Common myeloid progenitor, CD34-positive (primary cell): ENCODE measurements around the gene ASIC2.

Source experiments
- CTCF ChIA-PET: fragments of 350-600 bp; sonication (Branson Sonifier 250); formaldehyde crosslinking; loops from one replicate; lab custom pipeline; 2021; ENCODE audit warnings: antibody characterized with exemption; lab: Charles Lee
- POLR2A ChIA-PET: fragments of 350-600 bp; sonication (Branson Sonifier 250); formaldehyde crosslinking; loops from one replicate; lab custom pipeline; 2021; ENCODE audit warnings: antibody characterized with exemption; lab: Charles Lee
- DNase-seq, 3 donors: peaks; one replicate each; pipeline versions ENCODE4 v3.0.0 to v3.0.0-alpha.2; 2013
- H3K27ac ChIP-seq, 2 experiments: 1 replicate in 1 of 2; 2 replicates in 1 of 2; pipeline ENCODE4 v1.7.0; 2013; ENCODE audit warnings: inconsistent platforms in 2 of 2, low read length in 2 of 2, mild to moderate bottlenecking in 2 of 2, low read depth in 1 of 2, moderate library complexity in 1 of 2; ENCODE audit not compliant: severe bottlenecking in 2 of 2, insufficient read depth in 1 of 2, poor library complexity in 1 of 2
- H3K27me3 ChIP-seq, 5 experiments: replicated peaks in 2 of 5; 1 replicate in 3 of 5; 2 replicates in 2 of 5; pipeline versions ENCODE4 v1.6.1 to v1.7.0; 2013; ENCODE audit warnings: low read length in 4 of 5, mild to moderate bottlenecking in 2 of 5, moderate library complexity in 2 of 5, inconsistent platforms in 1 of 5; ENCODE audit not compliant: insufficient read depth in 5 of 5, control insufficient read depth in 4 of 5
- H3K36me3 ChIP-seq, 4 experiments: 1 replicate in 2 of 4; 2 replicates in 2 of 4; pipeline versions ENCODE4 v1.6.1 to v1.7.0; 2013; ENCODE audit warnings: low read length in 3 of 4, control low read depth in 1 of 4, mild to moderate bottlenecking in 1 of 4; ENCODE audit not compliant: control insufficient read depth in 4 of 4, insufficient read depth in 4 of 4
- H3K4me1 ChIP-seq, 4 experiments: 1 replicate in 3 of 4; 2 replicates in 1 of 4; pipeline versions ENCODE4 v1.6.1 to v1.7.1; 2013; ENCODE audit warnings: low read length in 3 of 4, mild to moderate bottlenecking in 3 of 4, control low read depth in 1 of 4, inconsistent platforms in 1 of 4, moderate library complexity in 1 of 4; ENCODE audit not compliant: control insufficient read depth in 4 of 4, insufficient read depth in 4 of 4; ENCODE audit errors: control extremely low read depth in 1 of 4
- H3K4me3 ChIP-seq, 7 experiments: 1 replicate in 4 of 7; 2 replicates in 3 of 7; pipeline versions ENCODE4 v1.5.1 to v1.7.0; 2013; ENCODE audit warnings: mild to moderate bottlenecking in 7 of 7, low read length in 6 of 7, moderate library complexity in 6 of 7, inconsistent platforms in 2 of 7, low read depth in 2 of 7, control low read depth in 1 of 7; ENCODE audit not compliant: insufficient read depth in 4 of 7, control insufficient read depth in 1 of 7; ENCODE audit errors: extremely low read depth in 1 of 7
- H3K9me3 ChIP-seq, 5 experiments: 1 replicate in 4 of 5; 2 replicates in 1 of 5; pipeline versions ENCODE4 v1.6.1 to v1.7.1; 2013; ENCODE audit warnings: low read length in 4 of 5, mild to moderate bottlenecking in 2 of 5, inconsistent platforms in 1 of 5, low read depth in 1 of 5, moderate library complexity in 1 of 5; ENCODE audit not compliant: control insufficient read depth in 4 of 5, insufficient read depth in 2 of 5; ENCODE audit errors: control extremely low read depth in 1 of 5
- WGBS: methylation state at CpG from one replicate; pipeline ENCODE4 v1.1.5; 2013; ENCODE audit not compliant: insufficient coverage; 5-methylcytosine and 5-hydroxymethylcytosine counted together

The ASIC2 gene

DNA sequence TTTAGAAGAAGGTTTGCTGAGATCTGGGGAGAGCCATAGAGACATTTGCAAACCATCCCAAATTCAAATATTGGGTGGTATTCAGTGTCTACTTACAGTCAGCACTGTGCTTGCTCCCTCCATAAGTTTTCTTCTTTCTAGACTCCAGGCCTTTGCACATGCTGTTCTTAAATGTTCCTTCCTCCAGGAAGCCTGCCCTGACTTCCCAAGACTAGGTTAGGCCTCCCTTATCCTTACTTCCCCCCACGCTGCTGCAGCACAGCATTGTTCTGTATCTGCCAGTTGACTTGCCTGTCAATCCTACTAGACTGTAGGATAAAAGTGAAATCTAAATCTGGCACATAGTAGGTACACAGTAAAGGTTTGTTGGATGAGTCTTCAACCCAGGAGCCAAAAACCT, 53.4 kb downstream of the ASIC2 start:
- H3K36me3 ChIP-seq: no peaks in the 10 kb centered on the region
- POLR2A ChIA-PET: no interaction called here
- peaks cover 0 to 14% (median 0%) of the 10 kb centered on the region in 5 experiments for H3K27me3 ChIP-seq
- CTCF ChIA-PET: no interaction called here
- no peak for DNase-seq
- no peak overlapping the region for H3K27ac ChIP-seq
- H3K9me3 ChIP-seq: no peaks in the 10 kb centered on the region
- no peaks in the 10 kb centered on the region for H3K4me1 ChIP-seq
- no peak overlapping the region for H3K4me3 ChIP-seq
- WGBS: no CpG with 5 or more reads among the region's 1 CpG

DNA sequence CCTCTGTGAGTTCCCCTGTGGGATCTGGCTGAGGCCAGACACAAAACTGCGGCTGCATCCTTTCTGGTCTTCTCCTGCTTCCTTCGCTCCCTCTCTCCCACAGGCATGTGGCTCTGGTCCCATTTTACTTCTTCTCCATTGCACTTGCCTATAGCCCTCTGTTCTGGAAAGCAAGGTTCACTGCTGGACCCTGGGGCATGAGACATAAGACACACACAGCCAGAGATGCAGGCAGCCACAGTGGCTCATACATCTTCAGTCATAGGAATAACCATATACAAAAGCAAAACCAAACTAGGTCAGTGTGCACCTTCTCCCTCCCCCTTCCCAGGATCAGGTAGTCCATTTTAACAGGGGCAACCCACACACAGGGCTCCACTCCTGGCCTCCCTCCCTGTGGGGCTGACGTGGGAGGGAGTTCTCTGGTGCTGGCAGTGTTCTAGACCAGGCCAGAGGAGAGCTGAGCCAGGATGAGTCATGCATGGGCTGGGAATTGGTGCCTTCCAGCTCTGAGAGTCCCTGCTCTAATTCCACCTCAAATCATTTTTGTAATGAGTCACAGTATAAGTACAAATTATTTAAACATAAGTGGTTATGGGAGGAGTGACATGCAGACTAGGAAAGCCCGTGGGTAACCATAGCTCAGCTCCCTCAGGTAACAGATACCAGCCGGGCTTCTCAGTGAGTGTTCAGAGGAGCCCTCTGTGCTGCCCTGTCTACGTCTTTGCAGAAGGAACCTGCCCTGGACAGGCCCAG, 58.0 kb downstream of the ASIC2 start:
- CTCF ChIA-PET: no interaction called here
- Histone ChIP-seq H3K36me3 (no peaks in the 10 kb centered on the region), H3K27ac (no peak overlapping the region), H3K27me3 (peaks cover 0 to 2% (median 0%) of the 10 kb centered on the region in 5 experiments), H3K4me3 (no peak overlapping the region), H3K9me3 (no peaks in the 10 kb centered on the region), H3K4me1 (no peaks in the 10 kb centered on the region)
- 94% methylated on average over 6 of the region's 6 CpGs for WGBS
- DNase-seq: no peak
- POLR2A ChIA-PET: no interaction called here

DNA sequence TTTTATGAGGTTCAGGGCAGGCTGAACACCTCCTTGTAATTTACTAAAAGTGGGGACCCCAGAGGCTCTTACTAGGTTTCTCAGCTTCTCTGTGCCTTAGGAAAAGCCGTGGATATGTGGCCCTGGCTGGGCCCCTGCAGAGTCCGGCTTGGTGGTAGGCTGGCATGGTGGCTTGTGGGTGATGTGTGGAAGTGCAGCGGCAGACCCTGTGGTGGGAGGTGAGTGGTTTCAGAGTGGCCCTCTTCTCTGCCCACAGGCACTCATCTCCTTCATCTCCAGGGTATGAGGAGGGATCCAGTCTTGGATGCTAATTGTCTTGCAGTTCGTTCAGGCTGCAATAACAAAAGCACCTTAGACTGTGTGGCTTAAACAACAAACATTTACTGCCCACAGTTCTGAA, 58.9 kb downstream of the ASIC2 start:
- Histone ChIP-seq H3K9me3 (no peaks in the 10 kb centered on the region), H3K27ac (no peak overlapping the region), H3K4me3 (no peak overlapping the region), H3K4me1 (no peaks in the 10 kb centered on the region), H3K27me3 (peaks cover 0 to 3% (median 0%) of the 10 kb centered on the region in 5 experiments), H3K36me3 (no peaks in the 10 kb centered on the region)
- ChIA-PET CTCF (no interaction called here), POLR2A (no interaction called here)
- WGBS: 82% methylated on average over 2 of the region's 4 CpGs
- DNase-seq: no peak

DNA sequence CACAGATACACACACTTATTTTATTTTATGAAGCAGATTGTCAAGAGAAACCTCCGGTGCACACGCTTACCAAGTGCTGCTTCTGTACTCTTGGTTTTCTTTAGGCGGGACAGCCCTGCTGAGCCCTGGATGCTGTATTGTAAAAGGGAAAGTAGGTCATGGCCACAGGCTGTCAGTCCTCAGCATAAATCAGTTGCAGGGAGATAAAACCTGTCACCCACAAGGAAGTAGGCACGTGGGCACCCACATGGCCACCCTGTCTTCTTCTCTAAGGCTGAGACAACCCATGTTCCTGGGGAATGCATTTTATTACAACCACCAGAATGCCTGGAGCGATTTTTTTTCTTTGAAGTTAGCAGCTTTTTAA, 59.3 kb downstream of the ASIC2 start:
- ChIA-PET CTCF (no interaction called here), POLR2A (no interaction called here)
- WGBS: 66% methylated on average over 4 of the region's 5 CpGs
- Histone ChIP-seq H3K9me3 (no peaks in the 10 kb centered on the region), H3K36me3 (no peaks in the 10 kb centered on the region), H3K4me1 (no peaks in the 10 kb centered on the region), H3K4me3 (no peak overlapping the region), H3K27me3 (peaks cover 0 to 3% (median 0%) of the 10 kb centered on the region in 5 experiments), H3K27ac (no peak overlapping the region)
- DNase-seq: no peak

DNA sequence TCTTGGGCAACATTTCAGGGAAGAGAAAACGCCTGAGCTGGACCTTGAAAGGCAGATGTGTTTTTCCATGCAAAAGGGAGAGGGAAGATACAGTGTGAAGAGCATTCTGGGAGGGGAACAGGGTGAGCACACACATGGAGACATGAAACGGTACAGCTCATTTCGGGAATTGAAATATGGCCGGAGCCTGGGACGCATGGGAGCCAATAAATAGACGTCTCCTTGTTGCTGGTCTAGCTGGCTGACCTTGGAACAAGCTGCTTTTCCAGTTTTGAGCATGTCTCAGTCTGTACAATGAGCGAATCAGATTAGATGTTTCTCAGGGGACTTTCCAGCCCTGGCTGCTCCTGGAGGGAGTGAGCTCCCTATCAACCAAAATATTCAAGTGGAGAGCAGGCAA, 63.6 kb downstream of the ASIC2 start:
- Histone ChIP-seq H3K4me1 (no peaks in the 10 kb centered on the region), H3K27me3 (peaks cover 0 to 8% (median 0%) of the 10 kb centered on the region in 5 experiments), H3K4me3 (no peak overlapping the region), H3K9me3 (no peaks in the 10 kb centered on the region), H3K27ac (no peak overlapping the region), H3K36me3 (no peaks in the 10 kb centered on the region)
- POLR2A ChIA-PET: no interaction called here
- DNase-seq: no peak
- 91% methylated on average over 7 of the region's 7 CpGs for WGBS
- CTCF ChIA-PET: no interaction called here

DNA sequence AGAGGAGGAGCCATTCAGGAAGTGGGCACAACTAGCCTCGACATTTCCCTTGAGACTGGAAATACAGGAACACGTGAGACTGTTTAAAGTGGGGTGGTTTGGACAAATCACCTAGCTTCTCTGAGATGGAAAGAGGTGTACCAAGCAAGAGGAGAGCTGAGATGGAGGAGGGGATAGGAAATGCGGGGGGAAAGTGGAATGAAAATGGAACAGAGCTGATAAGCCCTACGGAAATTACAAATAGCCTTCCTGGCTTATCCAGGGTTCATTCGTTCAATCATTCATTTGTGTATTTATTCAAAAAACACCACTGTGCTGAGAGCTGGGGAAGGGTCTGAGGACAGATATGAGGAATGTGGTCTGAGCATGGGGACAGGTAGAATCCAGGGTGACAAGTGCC, 64.1 kb downstream of the ASIC2 start:
- Histone ChIP-seq H3K27ac (no peak overlapping the region), H3K27me3 (peaks cover 0 to 8% (median 0%) of the 10 kb centered on the region in 5 experiments), H3K4me3 (no peak overlapping the region), H3K36me3 (no peaks in the 10 kb centered on the region), H3K4me1 (no peaks in the 10 kb centered on the region), H3K9me3 (no peaks in the 10 kb centered on the region)
- CTCF ChIA-PET: no interaction called here
- WGBS: 35% methylated on average over 2 of the region's 5 CpGs
- no peak for DNase-seq
- POLR2A ChIA-PET: no interaction called here

DNA sequence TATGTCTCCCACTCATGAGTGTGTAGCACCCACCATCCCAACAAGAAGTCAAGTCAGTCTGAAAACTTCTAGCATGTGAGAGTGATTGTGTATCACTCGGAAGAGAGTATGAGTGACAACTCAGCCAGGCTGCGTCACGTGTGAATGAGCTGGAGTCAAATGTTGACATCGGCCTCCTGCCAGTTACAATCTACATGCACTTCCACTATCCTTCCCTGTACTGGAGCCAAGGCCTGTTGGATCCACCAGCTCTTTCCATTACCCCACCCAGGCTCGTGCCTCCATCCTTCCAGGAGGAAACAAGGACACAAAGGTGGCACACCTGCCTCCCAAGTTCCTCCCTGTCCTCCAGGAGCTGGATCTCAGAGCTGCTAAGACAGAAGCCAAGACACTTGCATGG, 64.5 kb downstream of the ASIC2 start:
- no peaks in the 10 kb centered on the region for H3K36me3 ChIP-seq
- H3K27ac ChIP-seq: no peak overlapping the region
- H3K4me1 ChIP-seq: no peaks in the 10 kb centered on the region
- H3K9me3 ChIP-seq: no peaks in the 10 kb centered on the region
- POLR2A ChIA-PET: no interaction called here
- WGBS: 84% methylated on average over 5 of the region's 5 CpGs
- DNase-seq: no peak
- peaks cover 0 to 11% (median 0%) of the 10 kb centered on the region in 5 experiments for H3K27me3 ChIP-seq
- no peak overlapping the region for H3K4me3 ChIP-seq
- CTCF ChIA-PET: no interaction called here
